ENCODE results near the gene SCNM1.
A peak's percentile ranks its signal among the peaks of the same experiment; 100 is the strongest.

The SCNM1 gene

GRCh38 chr1:151165738-151166504 is at the start of gene SCNM1, which contains the start of gene LYSMD1:
Gene SCNM1 (plus strand): TSS chr1:151166144. CDS start chr1:151166153, 9 bp downstream.
Gene LYSMD1 (minus strand): TSS chr1:151165902. CDS start chr1:151165258, 644 bp downstream.
- DNase-seq (ENCODE audit: low spot score) = peak; percentile 95

GRCh38 chr1:151124763-151125403 is 41.1 kb upstream of the SCNM1 start:
- DNase-seq (ENCODE audit: low spot score) = no peak

GRCh38 chr1:151128800-151129199 is 37.1 kb upstream of the SCNM1 start:
- no peak for DNase-seq (ENCODE audit: low spot score)

GRCh38 chr1:151130987-151131586 is 34.9 kb upstream of the SCNM1 start:
- peak; percentile 83 for DNase-seq (ENCODE audit: low spot score)

- no peak for DNase-seq (ENCODE audit: low spot score)
Observed at GRCh38 chr1:151131701-151132334, 34.1 kb upstream of the SCNM1 start.

- DNase-seq (ENCODE audit: low spot score) = no peak
Observed at GRCh38 chr1:151132335-151133017, 33.5 kb upstream of the SCNM1 start.

GRCh38 chr1:151133018-151133806 is 32.7 kb upstream of the SCNM1 start:
- DNase-seq (ENCODE audit: low spot score) = no peak

GRCh38 chr1:151134396-151134795 is 31.5 kb upstream of the SCNM1 start:
- DNase-seq (ENCODE audit: low spot score) = no peak

- no peak for DNase-seq (ENCODE audit: low spot score)
Observed at GRCh38 chr1:151134991-151135390, 31.0 kb upstream of the SCNM1 start.

- DNase-seq (ENCODE audit: low spot score) = no peak
Observed at GRCh38 chr1:151135433-151136385, 30.2 kb upstream of the SCNM1 start.

GRCh38 chr1:151137789-151138188 is 28.2 kb upstream of the SCNM1 start:
- DNase-seq (ENCODE audit: low spot score) = no peak

GRCh38 chr1:151142411-151143056 is 23.4 kb upstream of the SCNM1 start:
- DNase-seq (ENCODE audit: low spot score) = no peak

- DNase-seq (ENCODE audit: low spot score) = no peak
Observed at GRCh38 chr1:151143057-151143435, 22.9 kb upstream of the SCNM1 start.

GRCh38 chr1:151143986-151144385 is 22.0 kb upstream of the SCNM1 start:
- DNase-seq (ENCODE audit: low spot score) = no peak

GRCh38 chr1:151144474-151145303 is 21.3 kb upstream of the SCNM1 start:
- no peak for DNase-seq (ENCODE audit: low spot score)

GRCh38 chr1:151145304-151146071 is 20.5 kb upstream of the SCNM1 start:
- no peak for DNase-seq (ENCODE audit: low spot score)

GRCh38 chr1:151146072-151146411 is 19.9 kb upstream of the SCNM1 start:
- DNase-seq (ENCODE audit: low spot score) = no peak
